GM12878 (cell line): ENCODE measurements around the gene DISC1.

Experiments used
- KDM1A ChIP-seq: fragments of 200-600 bp; sonication (generic); IDR thresholded peaks from 2 replicates; pipeline ENCODE4 v1.6.1; 2016; ENCODE audit warnings: borderline replicate concordance
- NFYA ChIP-seq: IDR thresholded peaks from 2 replicates; pipeline ENCODE4 v1.6.1; 2011; ENCODE audit warnings: low read depth, mild to moderate bottlenecking, low read length, improper control_type of control experiment, borderline replicate concordance
- TAF1 ChIP-seq: IDR thresholded peaks from 2 replicates; pipeline ENCODE4 v1.6.1; 2011; ENCODE audit warnings: mild to moderate bottlenecking, low read depth, low read length, borderline replicate concordance
- TCF3 ChIP-seq: IDR thresholded peaks from 2 replicates; pipeline ENCODE4 v1.6.1; 2012; ENCODE audit warnings: low read depth, mild to moderate bottlenecking, low read length, borderline replicate concordance; ENCODE audit not compliant: insufficient read depth
- TF ChIP-seq, protein P1 (sequence below), 3 experiments: IDR thresholded peaks in 2 of 3; conservative IDR thresholded peaks in 1 of 3; 2 replicates each; pipeline ENCODE4 v1.5.1; 2011; ENCODE audit warnings: low read depth in 3 of 3, low read length in 3 of 3, mild to moderate bottlenecking in 3 of 3, control low read depth in 2 of 3, moderate library complexity in 2 of 3, inconsistent platforms in 1 of 3, mixed read lengths in 1 of 3; ENCODE audit not compliant: control insufficient read depth in 2 of 3, insufficient read depth in 1 of 3; ENCODE audit errors: extremely low read depth in 1 of 3
- TF ChIP-seq, protein P2 (sequence below): IDR thresholded peaks from 2 replicates; pipeline ENCODE4 v1.6.1; 2011; ENCODE audit warnings: low read depth, mild to moderate bottlenecking, low read length, moderate library complexity, borderline replicate concordance; ENCODE audit errors: extremely low read depth

DNA sequence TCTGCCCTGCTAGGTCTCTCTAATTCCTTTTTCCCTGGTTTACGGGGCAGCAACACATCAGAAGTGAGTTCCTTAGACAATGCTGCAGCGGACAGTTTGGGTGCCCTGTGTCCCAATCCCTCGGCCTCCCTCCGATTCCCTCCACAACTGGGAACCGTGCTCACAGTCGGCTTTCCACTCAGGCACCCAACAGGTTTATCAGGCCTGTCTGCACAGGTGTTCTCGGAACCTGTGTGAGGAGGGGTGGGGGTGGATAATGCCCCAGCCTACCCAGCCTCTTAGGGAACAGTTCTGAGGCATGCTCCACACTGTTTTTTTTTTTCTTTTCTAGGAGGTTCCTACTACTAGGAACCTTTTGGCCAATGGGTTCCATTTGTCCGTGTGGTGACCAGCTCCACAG, 131.2 kb downstream of the DISC1 start:
- no peak for TF ChIP-seq TCF3
- no peak for TF ChIP-seq NFYA
- no peak for TF ChIP-seq KDM1A
- TF ChIP-seq TAF1, result no peak
- TF ChIP-seq, protein P1, sequence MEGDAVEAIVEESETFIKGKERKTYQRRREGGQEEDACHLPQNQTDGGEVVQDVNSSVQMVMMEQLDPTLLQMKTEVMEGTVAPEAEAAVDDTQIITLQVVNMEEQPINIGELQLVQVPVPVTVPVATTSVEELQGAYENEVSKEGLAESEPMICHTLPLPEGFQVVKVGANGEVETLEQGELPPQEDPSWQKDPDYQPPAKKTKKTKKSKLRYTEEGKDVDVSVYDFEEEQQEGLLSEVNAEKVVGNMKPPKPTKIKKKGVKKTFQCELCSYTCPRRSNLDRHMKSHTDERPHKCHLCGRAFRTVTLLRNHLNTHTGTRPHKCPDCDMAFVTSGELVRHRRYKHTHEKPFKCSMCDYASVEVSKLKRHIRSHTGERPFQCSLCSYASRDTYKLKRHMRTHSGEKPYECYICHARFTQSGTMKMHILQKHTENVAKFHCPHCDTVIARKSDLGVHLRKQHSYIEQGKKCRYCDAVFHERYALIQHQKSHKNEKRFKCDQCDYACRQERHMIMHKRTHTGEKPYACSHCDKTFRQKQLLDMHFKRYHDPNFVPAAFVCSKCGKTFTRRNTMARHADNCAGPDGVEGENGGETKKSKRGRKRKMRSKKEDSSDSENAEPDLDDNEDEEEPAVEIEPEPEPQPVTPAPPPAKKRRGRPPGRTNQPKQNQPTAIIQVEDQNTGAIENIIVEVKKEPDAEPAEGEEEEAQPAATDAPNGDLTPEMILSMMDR (IDR thresholded peaks at IDR 0.05 in 2 of 3, conservative IDR thresholded peaks at IDR 0.05 in 1 of 3; ENCODE audit: control insufficient read depth in 2 of 3, extremely low read depth in 1 of 3, insufficient read depth in 1 of 3, low read depth in 3 of 3, low read length in 3 of 3), result no peak
- TF ChIP-seq, protein P2, sequence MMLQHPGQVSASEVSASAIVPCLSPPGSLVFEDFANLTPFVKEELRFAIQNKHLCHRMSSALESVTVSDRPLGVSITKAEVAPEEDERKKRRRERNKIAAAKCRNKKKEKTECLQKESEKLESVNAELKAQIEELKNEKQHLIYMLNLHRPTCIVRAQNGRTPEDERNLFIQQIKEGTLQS, result no peak
